ENCODE results near the gene A3GALT2.

- no peak for TF ChIP-seq EZH2phosphoT487 (IDR thresholded peaks at IDR 0.05; ENCODE audit: insufficient read depth, low read depth)
- no peak for TF ChIP-seq EZH2 (IDR thresholded peaks at IDR 0.05; ENCODE audit: insufficient read depth, poor library complexity, severe bottlenecking)
Observed at GRCh38 chr1:33337441-33337840, 16.5 kb upstream of the A3GALT2 start.
